Stimulated activated CD4-positive, alpha-beta T cell treated with anti-CD3 and anti-CD28 coated beads, Interleukin-15, amount 100 ng/mL, for 48 hours (primary cell): ENCODE results near the gene TNS3.

Experiments
- DNase-seq, 2 donors: peaks; one replicate each; pipeline ENCODE4 v3.0.0-alpha.2; 2020; ENCODE audit warnings: low read depth in 2 of 2

The TNS3 gene

GRCh38 chr7:47582764-47583738, 1.1 kb upstream of the TNS3 start:
- no peak for DNase-seq

- no peak for DNase-seq
These were observed 490 bp downstream of the TNS3 start for GRCh38 chr7:47581438-47581803.

DNA sequence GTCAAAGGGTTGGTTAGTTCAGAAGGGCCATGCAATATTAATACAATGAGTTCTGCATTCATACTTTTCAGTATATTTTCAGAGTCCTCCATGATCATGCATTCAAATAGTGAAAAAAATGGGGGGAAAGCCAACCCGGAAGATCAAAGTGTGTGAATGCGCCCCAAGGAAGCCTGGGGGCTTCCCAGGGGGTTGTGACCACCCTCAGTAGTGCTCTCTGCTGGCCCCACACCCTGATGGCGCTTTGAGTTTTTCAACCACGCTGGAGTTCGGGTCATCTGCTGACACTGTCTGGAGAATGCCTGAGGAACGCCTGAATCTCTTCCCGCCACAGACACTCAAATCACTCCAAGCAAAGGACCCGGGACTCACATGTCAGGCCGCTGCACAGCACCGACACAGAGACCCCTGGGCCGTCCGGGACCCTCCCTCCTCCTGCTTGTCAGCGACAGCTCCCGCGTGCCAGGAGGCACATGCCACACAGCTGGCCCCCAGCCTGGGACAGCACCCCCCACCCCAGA, 1.0 kb downstream of the TNS3 start:
- no peak for DNase-seq

- DNase-seq, result no peak
These were observed 1.7 kb downstream of the TNS3 start for GRCh38 chr7:47580175-47580706.

DNA sequence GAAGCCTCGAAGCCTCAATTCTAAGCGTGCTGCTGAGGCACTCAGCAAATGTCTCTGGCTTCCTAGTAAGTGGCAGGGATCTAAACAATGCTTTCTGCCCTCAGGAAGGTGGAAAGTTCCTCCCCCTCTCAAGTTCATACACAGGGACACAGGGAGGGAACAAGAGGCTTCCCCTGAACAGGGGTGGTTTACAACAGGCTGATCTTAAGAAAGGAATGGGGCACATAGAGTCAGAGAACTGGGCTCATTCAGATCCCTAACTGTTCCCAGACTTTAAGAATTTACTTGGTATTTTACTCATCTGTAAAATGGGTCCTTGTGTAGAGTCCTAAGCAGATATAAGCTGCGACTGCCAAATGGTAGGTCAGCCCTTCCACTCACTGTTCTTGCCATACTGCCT, 2.5 kb downstream of the TNS3 start:
- no peak for DNase-seq

GRCh38 chr7:47578579-47579270, 3.2 kb downstream of the TNS3 start:
- DNase-seq, result no peak

- no peak for DNase-seq
These were observed 4.5 kb downstream of the TNS3 start for GRCh38 chr7:47577321-47577919.

DNA sequence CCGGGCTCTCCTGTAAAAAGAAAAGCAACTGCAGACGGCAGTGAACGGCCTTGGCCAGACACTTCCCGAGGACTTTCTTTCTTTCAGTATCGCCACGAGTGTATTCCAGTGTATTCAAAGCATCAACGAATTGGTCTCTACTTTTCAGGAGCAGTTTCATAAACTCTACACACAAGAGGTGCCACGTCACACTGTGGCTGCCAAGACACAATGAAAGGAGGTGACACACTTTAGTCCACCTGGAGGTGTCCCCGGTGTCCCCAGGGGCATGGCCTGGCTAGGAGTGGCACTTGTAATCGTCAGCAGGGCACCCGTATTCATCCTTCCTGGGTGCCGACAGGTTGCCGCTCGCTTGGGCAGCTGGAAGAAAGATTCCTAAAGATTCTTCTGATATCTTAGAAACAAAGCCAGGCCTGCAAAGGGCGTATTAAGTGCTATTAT, 5.0 kb downstream of the TNS3 start:
- no peak for DNase-seq

- DNase-seq, result no peak
These were observed 5.7 kb downstream of the TNS3 start for GRCh38 chr7:47576031-47576865.

- no peak for DNase-seq
These were observed 7.2 kb downstream of the TNS3 start for GRCh38 chr7:47574482-47575329.

GRCh38 chr7:47573758-47574481, 8.0 kb downstream of the TNS3 start:
- DNase-seq, result no peak

DNA sequence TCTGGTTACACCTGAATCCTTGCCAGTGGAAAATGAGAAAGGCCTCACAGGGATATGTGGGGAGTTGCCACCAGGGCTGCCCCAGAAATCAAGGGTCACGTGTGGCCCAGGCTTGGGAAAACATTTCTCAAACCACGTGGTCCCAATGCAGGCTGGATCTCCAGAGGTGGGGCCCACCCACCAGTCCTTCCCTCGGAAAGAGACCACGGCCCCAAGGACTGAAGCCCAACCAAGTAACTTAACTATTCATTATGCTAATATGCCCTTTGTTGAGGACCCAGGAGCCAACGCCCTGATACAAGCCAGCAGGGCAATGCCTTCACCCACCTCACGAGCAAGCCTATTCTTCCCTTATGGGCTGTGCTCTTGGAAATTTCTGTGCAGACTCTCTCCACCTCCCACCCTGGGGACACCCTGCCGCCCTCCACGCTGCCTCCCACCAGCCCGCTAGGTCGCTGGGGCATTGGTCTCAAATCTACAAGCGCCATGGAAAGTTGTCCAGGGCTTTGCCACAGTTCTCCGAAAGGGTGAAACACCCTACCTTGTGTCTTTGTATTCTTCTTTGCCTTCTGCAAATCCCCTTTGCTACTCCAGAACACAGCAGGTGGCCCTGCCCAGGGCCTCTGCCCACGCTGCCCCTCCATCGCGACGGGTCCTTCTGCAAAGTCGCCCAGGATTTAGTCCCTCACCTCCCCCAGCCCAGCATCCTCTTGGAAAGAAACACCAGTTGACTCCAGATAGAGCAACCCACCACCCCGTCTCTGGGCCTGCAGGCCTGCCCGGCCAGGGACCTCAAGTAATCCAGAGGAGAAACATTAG, 8.8 kb downstream of the TNS3 start:
- no peak for DNase-seq

GRCh38 chr7:47572094-47572445, 9.8 kb downstream of the TNS3 start:
- DNase-seq, result no peak

DNA sequence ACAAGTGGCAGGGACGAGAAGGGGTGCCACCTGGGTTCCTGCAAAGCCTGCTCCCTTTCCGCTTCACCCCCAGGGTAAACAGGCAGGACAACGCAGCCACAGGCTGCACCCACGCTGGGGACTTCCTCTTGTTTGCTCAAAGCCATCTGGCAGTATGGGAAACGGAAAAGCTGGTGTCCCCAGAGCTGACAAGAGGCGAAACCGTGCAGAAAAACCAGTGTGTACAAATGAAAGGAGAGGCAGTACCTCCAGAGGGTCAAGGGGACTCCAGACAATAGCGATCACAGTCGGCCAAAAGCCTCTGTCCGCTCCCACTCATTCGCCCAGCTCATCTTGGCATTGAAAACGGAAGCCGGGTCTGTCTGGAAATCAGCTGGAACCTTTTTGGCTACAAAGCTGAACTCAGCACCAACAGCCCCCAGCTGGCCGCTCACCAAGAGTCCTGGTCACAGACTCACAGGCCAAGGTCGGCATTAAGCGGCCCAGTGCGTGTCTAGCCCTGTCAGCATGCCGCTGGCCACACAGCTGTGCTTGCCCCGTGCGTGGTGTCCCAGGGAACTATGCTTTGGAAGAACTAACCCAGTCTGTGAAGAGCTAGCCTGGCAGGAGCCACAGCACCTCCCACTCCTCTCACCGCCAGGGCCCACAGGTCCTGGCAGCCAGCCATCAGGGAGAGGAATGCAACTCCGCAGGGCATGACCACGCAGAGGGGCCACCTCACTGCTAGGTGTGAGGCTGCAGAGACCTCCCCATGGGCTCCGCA, 10.4 kb downstream of the TNS3 start:
- DNase-seq, result no peak

DNA sequence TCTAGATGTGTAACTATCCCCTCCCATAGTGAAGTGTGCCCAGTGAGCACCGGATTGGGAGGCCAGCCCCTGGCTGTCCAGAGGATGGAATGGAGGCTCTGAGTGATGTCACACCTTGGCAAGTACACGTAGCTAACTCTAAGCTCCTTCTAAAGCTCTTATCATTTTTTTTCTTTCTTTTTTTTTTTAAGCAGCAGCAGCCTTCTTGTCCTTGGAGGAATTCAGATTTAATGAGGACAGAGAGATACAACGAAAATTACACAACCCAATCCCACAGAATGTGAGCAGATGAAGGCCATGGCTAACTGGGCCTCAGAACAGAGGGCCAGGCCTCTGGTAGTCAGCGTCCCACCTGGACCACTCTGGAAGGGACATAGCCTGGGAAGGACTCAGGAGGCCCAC, 11.3 kb downstream of the TNS3 start:
- no peak for DNase-seq

DNA sequence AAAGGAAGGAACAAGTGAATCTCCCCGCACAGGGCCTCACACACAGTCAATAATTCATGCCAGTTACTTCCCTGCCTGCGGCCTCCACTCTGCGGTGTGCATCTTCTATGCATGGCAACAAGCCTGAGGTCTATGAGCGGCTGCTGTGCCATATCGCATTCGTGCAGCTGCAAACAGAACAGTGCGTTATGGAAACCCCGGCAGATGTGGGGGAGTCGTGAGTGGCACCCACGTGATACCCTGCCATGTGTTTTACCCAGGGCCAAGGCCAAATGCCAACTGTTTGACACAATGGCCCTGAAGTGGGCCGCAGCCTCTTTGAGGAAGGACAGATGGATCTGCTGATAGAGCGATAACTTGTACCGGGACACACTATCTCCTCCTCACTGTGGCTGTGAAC, 13.4 kb downstream of the TNS3 start:
- DNase-seq, result no peak

- no peak for DNase-seq
These were observed 13.9 kb downstream of the TNS3 start for GRCh38 chr7:47568056-47568455.

GRCh38 chr7:47565640-47566250, 16.2 kb downstream of the TNS3 start:
- DNase-seq, result no peak
